SK-N-SH (cell line): ENCODE data around the gene GLMP. TPM values are rescaled to one million over a fixed set of nuclear protein-coding genes. Genes with fewer than 3 reads are reported as not detected.

Source experiments
- CTCF ChIA-PET: fragments of 300-600, 350-600 bp; formaldehyde crosslinking; extraction: SDS; loops from one replicate; lab custom pipeline; 2021; lab: Yijun Ruan, JAX
- POLR2A ChIA-PET: fragments of 350-600 bp; sonication (Branson Sonifier 250); formaldehyde crosslinking; extraction: SDS; loops from one replicate; lab custom pipeline; 2020; ENCODE audit warnings: antibody characterized with exemption, inconsistent platforms; lab: Yijun Ruan, JAX
- DNase-seq: peaks from one replicate; pipeline ENCODE4 v3.0.0; 2012
- H2AFZ ChIP-seq: fragments of 200-600 bp; sonication (generic); 2 replicates; pipeline ENCODE4 v1.8.1; 2016; ENCODE audit warnings: antibody characterized with exemption, mild to moderate bottlenecking, low read depth
- H3F3A ChIP-seq: fragments of 200-600 bp; sonication (generic); replicated peaks from 2 replicates; pipeline ENCODE3; 2016; ENCODE audit warnings: antibody characterized with exemption, mild to moderate bottlenecking; ENCODE audit not compliant: insufficient read depth
- H3K27ac ChIP-seq, 2 experiments: fragments of 200-500 bp in 1 of 2; fragments of 200-600 bp in 1 of 2; sonication (Bioruptor generic) in 1 of 2; sonication (generic), shearing (Covaris generic) in 1 of 2; 2 replicates each; pipeline versions ENCODE4 v1.5.1 to v1.6.1; 2014 to 2016; ENCODE audit warnings: low read depth in 2 of 2, inconsistent platforms in 1 of 2, low read length in 1 of 2, mild to moderate bottlenecking in 1 of 2, mixed read lengths in 1 of 2
- H3K27me3 ChIP-seq: fragments of 200-600 bp; sonication (generic), shearing (Covaris generic); 2 replicates; pipeline ENCODE4 v1.6.1; 2016; ENCODE audit warnings: mixed run types; ENCODE audit not compliant: insufficient read depth
- H3K36me3 ChIP-seq, 2 experiments: fragments of 200-500 bp in 1 of 2; fragments of 200-600 bp in 1 of 2; sonication (Bioruptor generic) in 1 of 2; sonication (generic) in 1 of 2; replicated peaks in 1 of 2; 2 replicates each; pipeline versions ENCODE3 to v1.5.1; 2014 to 2016; ENCODE audit warnings: low read length in 1 of 2, mild to moderate bottlenecking in 1 of 2; ENCODE audit not compliant: insufficient read depth in 2 of 2, control insufficient read depth in 1 of 2
- H3K4me1 ChIP-seq, 2 experiments: fragments of 200-500 bp in 1 of 2; fragments of 200-600 bp in 1 of 2; sonication (Bioruptor generic) in 1 of 2; sonication (generic), shearing (Covaris generic) in 1 of 2; 2 replicates each; pipeline versions ENCODE4 v1.5.1 to v1.6.1; 2014 to 2016; ENCODE audit warnings: low read depth in 1 of 2, low read length in 1 of 2, mixed run types in 1 of 2; ENCODE audit not compliant: insufficient read depth in 2 of 2, control insufficient read depth in 1 of 2
- H3K4me2 ChIP-seq: fragments of 200-600 bp; sonication (generic), shearing (Covaris generic); 2 replicates; pipeline ENCODE4 v1.6.1; 2017; ENCODE audit warnings: mixed run types
- H3K4me3 ChIP-seq, 2 experiments: fragments of 200-500 bp in 1 of 2; fragments of 200-600 bp in 1 of 2; sonication (Bioruptor generic) in 1 of 2; sonication (generic), shearing (Covaris generic) in 1 of 2; 2 replicates each; pipeline versions ENCODE4 v1.5.1 to v1.8.1; 2014 to 2016; ENCODE audit warnings: low read depth in 2 of 2, inconsistent platforms in 1 of 2, low read length in 1 of 2, mild to moderate bottlenecking in 1 of 2, mixed read lengths in 1 of 2, moderate library complexity in 1 of 2
- H3K79me2 ChIP-seq: fragments of 200-600 bp; sonication (generic); 2 replicates; pipeline ENCODE4 v1.8.1; 2017; ENCODE audit warnings: mild to moderate bottlenecking; ENCODE audit not compliant: insufficient read depth
- H3K9ac ChIP-seq: fragments of 200-600 bp; sonication (generic); 2 replicates; pipeline ENCODE4 v1.6.1; 2017; ENCODE audit warnings: mixed run types
- H3K9me2 ChIP-seq: fragments of 200-600 bp; sonication (generic); 2 replicates; pipeline ENCODE4 v1.6.1; 2017; ENCODE audit warnings: mixed run types
- H3K9me3 ChIP-seq: fragments of 200-600 bp; sonication (generic); 2 replicates; pipeline ENCODE4 v1.6.1; 2017; ENCODE audit warnings: mixed run types, mild to moderate bottlenecking, moderate library complexity
- H4K20me1 ChIP-seq: fragments of 200-600 bp; sonication (generic); 2 replicates; pipeline ENCODE4 v1.6.1; 2017; ENCODE audit warnings: mild to moderate bottlenecking, mixed run types; ENCODE audit not compliant: insufficient read depth
- FOXJ3 ChIP-seq: sonication (generic); formaldehyde crosslinking; IDR thresholded peaks from 2 replicates; pipeline ENCODE4 v1.5.1; 2020; ENCODE audit warnings: mild to moderate bottlenecking, missing genetic modification reagents
- GABPA ChIP-seq: IDR thresholded peaks from 2 replicates; pipeline ENCODE4 v1.4.0; 2012; ENCODE audit warnings: low read depth, mild to moderate bottlenecking
- MXI1 ChIP-seq: IDR thresholded peaks from 2 replicates; pipeline ENCODE4 v1.6.1; 2012; ENCODE audit warnings: mild to moderate bottlenecking, low read depth, low read length, improper control_type of control experiment
- TCF12 ChIP-seq: IDR thresholded peaks from 2 replicates; pipeline ENCODE4 v1.4.0; 2012
- TEAD4 ChIP-seq: IDR thresholded peaks from 2 replicates; pipeline ENCODE4 v1.4.0; 2012; ENCODE audit warnings: mild to moderate bottlenecking, borderline replicate concordance; ENCODE audit not compliant: insufficient read depth
- WGBS: methylation state at CpG from one replicate; pipeline ENCODE4 v1.1.6; 2017; ENCODE audit warnings: low lambda C conversion rate; 5-methylcytosine and 5-hydroxymethylcytosine counted together
- polyA plus RNA-seq, 3 experiments: library from polyadenylated mRNA; depleted of rRNA; stranded (reverse); fragments of >200 nt; gene quantifications; 2 replicates each; pipeline ENCODE4 v1.2.3, GENCODE V29; 2012
- TF ChIP-seq, protein P1 (sequence below): fragments of 200-600 bp; sonication (generic); IDR thresholded peaks from 2 replicates; pipeline ENCODE4 v1.6.1; 2017; ENCODE audit warnings: antibody characterized with exemption, mild to moderate bottlenecking, moderate library complexity

The GLMP gene
- polyA plus RNA-seq, 1 of the 3 experiments (the other 2 are of a cell fraction): 41.7 TPM

DNA sequence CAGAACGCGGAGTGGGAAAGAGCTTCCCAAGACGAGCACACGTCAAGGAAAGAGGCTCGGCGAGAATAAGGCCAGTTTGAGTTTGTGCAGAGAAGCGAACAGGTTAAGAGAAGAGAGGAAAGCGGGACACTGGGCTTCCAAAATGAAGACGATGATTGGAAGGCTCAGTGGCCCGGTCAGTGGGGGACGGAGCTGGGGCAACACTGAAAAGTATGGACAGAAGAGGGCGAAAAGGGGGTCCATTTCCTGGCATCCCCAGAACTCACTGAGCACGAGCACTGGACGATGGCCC, 42.4 kb upstream of the GLMP start:
- peaks cover 44% of the 10 kb centered on the region for H3K79me2 ChIP-seq
- DNase-seq: no peak
- peak overlapping the region; percentile 73 for H3K4me2 ChIP-seq
- H3K27me3 ChIP-seq: no peaks in the 10 kb centered on the region
- H3K9me3 ChIP-seq: no peaks in the 10 kb centered on the region
- CTCF ChIA-PET: interaction anchor here (0.6 to 1.3 kb wide), 4 partner anchors 18 to 274 kb away, joined by 3 to 7 read pairs (median 4); no protein-coding TSS in a partner anchor
- H3K9ac ChIP-seq: peak overlapping the region; percentile 75
- H3K4me3 ChIP-seq: peak overlapping the region; percentile 63 to 78
- no peak for TF ChIP-seq MXI1
- TF ChIP-seq, protein P1, sequence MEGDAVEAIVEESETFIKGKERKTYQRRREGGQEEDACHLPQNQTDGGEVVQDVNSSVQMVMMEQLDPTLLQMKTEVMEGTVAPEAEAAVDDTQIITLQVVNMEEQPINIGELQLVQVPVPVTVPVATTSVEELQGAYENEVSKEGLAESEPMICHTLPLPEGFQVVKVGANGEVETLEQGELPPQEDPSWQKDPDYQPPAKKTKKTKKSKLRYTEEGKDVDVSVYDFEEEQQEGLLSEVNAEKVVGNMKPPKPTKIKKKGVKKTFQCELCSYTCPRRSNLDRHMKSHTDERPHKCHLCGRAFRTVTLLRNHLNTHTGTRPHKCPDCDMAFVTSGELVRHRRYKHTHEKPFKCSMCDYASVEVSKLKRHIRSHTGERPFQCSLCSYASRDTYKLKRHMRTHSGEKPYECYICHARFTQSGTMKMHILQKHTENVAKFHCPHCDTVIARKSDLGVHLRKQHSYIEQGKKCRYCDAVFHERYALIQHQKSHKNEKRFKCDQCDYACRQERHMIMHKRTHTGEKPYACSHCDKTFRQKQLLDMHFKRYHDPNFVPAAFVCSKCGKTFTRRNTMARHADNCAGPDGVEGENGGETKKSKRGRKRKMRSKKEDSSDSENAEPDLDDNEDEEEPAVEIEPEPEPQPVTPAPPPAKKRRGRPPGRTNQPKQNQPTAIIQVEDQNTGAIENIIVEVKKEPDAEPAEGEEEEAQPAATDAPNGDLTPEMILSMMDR: peak; percentile 31
- POLR2A ChIA-PET: interaction anchor here (0.7 to 1.3 kb wide), 2 partner anchors 12 to 125 kb away, joined by 3 to 4 read pairs; partner anchors contain the start of gene PMF1
- H2AFZ ChIP-seq: peak overlapping the region; percentile 64
- H3F3A ChIP-seq: no peaks in the 10 kb centered on the region
- H3K36me3 ChIP-seq: peaks cover 30 to 31% of the 10 kb centered on the region in 2 experiments
- WGBS: 0% methylated on average over 12 of the region's 14 CpGs
- peaks cover 18% of the 10 kb centered on the region for H4K20me1 ChIP-seq
- H3K9me2 ChIP-seq: no peaks in the 10 kb centered on the region
- peak overlapping the region; percentile 67 to 84 for H3K27ac ChIP-seq
- H3K4me1 ChIP-seq: peaks cover 9 to 12% of the 10 kb centered on the region in 2 experiments; a peak in 3 of 4 replicates

DNA sequence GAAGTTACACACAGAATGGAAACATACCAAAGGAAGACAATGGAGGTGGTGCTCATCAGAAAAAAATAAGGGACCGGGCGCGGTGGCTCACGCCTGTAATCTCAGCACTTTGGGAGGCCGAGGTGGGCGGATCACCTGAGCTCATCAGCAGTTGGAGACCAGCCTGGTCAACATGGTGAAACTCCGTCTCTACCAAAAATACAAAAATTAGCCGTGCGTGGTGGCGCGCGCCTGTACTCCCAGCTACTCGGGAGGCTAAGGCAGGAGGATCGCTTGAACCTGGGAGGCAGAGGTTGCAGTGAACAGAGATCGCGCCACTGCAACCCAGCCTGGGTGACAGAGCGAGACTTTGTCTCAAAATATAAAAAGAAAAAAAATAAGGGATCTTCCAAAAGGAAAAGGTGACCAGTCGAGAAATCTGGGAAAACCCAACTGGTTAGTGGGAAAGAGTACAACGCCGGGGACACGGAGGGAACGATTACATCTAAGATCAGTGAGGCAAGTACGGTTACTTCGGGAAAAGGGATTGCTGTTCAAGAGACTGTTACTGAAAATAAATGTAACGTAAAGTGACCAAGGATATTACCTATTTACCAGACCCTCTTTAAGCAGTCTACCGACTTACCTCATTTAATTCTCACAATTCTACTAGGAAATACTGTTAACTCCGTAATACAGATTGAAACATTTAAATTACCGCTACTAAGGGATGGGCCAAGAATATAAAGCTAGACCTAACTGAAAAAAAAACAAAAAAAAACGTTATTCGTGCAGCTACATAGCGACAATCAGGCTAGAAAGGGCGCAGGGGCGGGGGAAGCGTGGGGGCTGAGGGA, 41.8 kb upstream of the GLMP start:
- no peaks in the 10 kb centered on the region for H3F3A ChIP-seq
- H3K27me3 ChIP-seq: no peaks in the 10 kb centered on the region
- peak overlapping the region; percentile 63 to 78 for H3K4me3 ChIP-seq
- H3K27ac ChIP-seq: peak overlapping the region; percentile 67 to 84
- peaks cover 50% of the 10 kb centered on the region for H3K79me2 ChIP-seq
- 22% methylated on average over 34 of the region's 34 CpGs for WGBS
- H3K4me2 ChIP-seq: peak overlapping the region; percentile 73
- H3K36me3 ChIP-seq: peaks cover 35 to 37% of the 10 kb centered on the region in 2 experiments
- H3K9ac ChIP-seq: peak overlapping the region; percentile 75
- H3K4me1 ChIP-seq: peaks cover 9 to 12% of the 10 kb centered on the region in 2 experiments; a peak in 3 of 4 replicates
- H3K9me2 ChIP-seq: no peaks in the 10 kb centered on the region
- peaks cover 18% of the 10 kb centered on the region for H4K20me1 ChIP-seq
- H3K9me3 ChIP-seq: no peaks in the 10 kb centered on the region
- POLR2A ChIA-PET: interaction anchor here (0.5 to 1.3 kb wide), 2 partner anchors 82 to 124 kb away, joined by 3 to 4 read pairs; partner anchors contain the start of gene PMF1
- no peak for DNase-seq
- peak overlapping the region; percentile 64 for H2AFZ ChIP-seq
- TF ChIP-seq, protein P1: no peak
- no peak for TF ChIP-seq TEAD4
- TF ChIP-seq TCF12: no peak
- TF ChIP-seq FOXJ3 (CRISPR knock-in tag): no peak
- no peak for TF ChIP-seq GABPA
- CTCF ChIA-PET: interaction anchor here (0.6 to 1.4 kb wide), 11 partner anchors 12 to 275 kb away, joined by 3 to 7 read pairs (median 4); partner anchors contain the start of gene SMG5
